HTERT RPE-1 (cell line): ENCODE results near the gene LIPT1.
"Not testable (repeated sequence)": the region's sequence is repeated elsewhere in the genome, so short reads cannot be mapped to it uniquely, and the experiment has no call there.

Experiments
- in situ Hi-C: fragments of 300-500 bp; cut with MboI; formaldehyde crosslinking; loops from 4 replicates; pipeline ENCODE4 v1.14.3; 2020; ENCODE audit warnings: low sequenced_read_pairs

LIPT1 gene

GRCh38 chr2:99171377-99172140, 16.8 kb downstream of the LIPT1 start:
- in situ Hi-C loops: no loop called here

GRCh38 chr2:99180755-99181623, 26.2 kb downstream of the LIPT1 start, which contains the start of the genes MITD1 and MRPL30:
TSS of gene MITD1 (minus strand) at chr2:99181058. CDS start at chr2:99180981, 77 bp downstream.
TSS of gene MRPL30 (plus strand) at chr2:99181184. CDS start at chr2:99186204, 5,020 bp downstream.
- in situ Hi-C loops: no loop called here

GRCh38 chr2:99181624-99182000, 26.8 kb downstream of the LIPT1 start:
- in situ Hi-C loops: no loop called here

DNA sequence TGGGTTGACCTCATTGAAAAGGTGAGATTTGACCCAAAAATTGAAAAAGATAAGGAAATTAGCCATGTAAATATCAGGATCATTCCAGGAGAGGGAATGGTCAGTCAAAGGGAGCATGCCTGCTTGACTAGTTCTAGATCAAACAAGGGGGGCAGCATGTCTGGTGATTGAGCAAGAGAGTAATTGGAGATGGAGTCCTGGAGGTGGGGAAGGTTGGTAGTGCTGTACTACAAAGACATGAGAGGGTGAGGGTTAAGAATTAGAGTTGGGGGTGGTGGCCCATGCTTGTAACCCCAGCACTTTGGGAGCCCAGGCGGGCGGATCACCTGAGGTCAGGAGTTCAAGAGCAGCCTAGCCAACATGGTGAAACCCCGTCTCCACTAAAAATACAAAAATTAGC, 28.3 kb downstream of the LIPT1 start:
- in situ Hi-C loops: no loop called here

DNA sequence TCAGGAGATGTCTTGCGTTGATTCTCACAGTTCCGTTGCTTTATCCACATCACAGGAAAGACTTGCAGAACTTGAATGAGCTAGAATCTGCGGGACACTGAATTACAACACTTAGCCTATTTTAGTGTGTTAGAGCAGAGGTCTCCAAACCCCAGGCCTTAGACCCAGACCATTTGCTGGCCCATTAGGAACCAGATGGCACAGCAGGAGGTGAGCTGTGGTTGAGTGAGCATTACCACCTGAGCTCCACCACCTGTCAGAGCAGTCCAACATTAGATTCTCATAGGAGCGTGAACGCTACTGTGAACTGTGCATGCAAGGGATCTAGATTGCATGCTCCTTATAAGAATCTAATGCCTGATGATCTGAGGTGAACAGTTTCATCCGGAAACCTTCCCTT, 30.0 kb downstream of the LIPT1 start:
- in situ Hi-C loops: no loop called here

DNA sequence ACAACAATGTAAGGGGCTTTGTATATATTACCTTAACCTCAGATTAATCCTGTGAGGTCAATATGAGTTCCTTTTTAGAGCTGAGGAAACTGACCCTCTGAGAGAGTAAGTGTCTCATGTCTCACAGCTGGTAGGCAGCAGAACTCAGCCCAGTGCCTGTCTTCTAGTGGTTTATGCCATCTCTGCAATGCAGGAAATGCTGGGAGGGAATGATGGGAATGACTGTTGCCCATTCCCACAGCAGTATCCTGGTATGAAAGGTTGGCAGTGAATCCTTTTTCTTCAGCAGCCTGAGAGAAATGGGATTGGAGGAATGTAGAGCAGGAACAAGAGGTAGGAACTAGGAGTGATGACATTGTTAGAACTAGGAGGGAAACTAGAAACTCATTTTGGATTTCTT, 32.2 kb downstream of the LIPT1 start:
- in situ Hi-C loops: no loop called here

DNA sequence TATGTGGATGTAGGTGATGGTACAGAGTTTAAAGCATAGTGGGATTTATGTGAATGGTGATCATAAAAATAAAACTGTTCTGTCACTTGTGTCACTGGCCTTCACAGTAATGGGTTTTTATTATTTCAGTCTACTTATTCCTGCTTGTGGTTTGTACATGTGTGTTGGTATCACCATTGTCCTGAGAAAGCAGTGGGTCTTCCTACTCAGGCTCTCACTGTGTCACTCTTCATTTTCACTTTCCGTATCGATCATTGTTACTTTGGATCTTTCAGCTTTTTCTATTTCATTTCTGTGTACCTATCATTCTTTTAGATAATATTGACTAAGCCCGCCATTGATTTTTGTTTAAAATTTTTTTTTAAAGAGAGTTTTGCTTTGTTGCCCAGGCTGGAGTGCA, 33.6 kb downstream of the LIPT1 start:
- in situ Hi-C loops: no loop called here

DNA sequence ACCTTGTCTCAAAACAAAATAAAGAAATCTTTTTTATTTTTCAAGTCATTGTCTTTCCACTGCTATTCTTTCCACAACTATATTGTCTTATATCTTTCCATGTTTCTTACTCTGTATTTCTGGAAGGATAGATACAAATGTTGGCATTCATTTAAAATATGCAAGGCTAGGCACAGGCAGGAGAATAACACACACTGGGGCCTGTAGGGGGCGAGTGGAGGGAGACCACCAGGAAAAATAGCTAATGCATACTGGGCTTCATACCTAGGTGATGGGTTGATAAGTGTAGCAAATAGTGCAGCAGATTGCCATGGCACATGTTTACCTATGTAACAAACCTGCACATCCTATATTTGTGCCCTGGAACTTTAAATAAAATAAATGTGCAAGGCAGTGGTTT, 35.8 kb downstream of the LIPT1 start:
- in situ Hi-C loops: no loop called here

DNA sequence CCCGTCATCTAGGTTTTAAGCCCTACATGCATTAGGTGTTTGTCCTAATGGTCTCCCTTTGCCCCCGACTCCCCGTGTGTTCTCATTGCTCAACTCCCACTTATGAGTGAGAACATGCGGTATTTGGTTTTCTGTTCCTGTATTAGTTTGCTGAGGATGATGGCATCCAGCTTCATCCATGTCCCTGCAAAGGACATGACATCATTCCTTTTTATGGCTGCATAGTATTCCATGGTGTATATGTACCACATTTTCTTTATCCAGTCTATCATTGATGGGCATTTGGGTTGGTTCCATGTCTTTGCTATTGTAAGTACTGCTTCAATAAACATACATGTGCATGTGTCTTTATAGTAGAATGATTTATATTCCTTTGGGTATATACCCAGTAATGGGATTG, 37.6 kb downstream of the LIPT1 start:
- in situ Hi-C loops: not testable (repeated sequence)

DNA sequence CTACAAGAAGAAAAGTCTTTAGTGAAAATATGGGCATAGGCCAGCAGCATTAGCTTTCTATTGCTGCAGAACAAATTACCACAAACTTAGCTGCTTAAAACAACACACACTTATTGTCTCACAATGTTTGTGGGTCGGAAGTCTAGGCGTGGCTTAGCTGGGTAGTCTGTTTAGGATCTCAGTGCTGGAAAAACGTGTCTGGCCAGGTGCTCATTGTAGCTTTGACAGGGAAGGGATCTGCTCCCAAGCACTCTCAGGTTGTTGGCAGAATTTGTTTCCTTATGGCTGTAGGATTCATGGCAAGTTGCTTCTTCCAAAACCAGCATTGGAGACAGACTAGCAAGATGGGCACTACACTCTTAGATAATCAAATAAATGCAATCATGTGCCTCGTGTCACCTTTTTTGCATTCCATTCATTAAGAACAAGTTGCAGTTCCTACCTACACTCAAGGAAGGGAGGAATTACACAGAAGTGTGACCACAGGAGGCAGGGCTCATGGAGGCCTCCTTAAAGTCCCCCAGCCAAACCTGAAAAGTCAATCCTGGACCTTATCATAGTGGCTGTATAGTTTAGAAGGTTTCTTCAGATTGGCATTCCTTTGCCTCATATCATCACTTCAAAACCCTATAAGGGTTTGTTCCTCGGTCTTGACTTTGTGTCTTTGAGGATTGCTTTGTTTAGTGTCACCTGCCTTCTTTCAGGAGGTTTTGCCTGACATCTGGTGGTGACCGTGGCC, 43.5 kb downstream of the LIPT1 start:
- in situ Hi-C loops: no loop called here

- in situ Hi-C loops: no loop called here
Observed at GRCh38 chr2:99200076-99200800, 45.5 kb downstream of the LIPT1 start.

GRCh38 chr2:99201959-99202678, 47.4 kb downstream of the LIPT1 start:
- in situ Hi-C loops: no loop called here

DNA sequence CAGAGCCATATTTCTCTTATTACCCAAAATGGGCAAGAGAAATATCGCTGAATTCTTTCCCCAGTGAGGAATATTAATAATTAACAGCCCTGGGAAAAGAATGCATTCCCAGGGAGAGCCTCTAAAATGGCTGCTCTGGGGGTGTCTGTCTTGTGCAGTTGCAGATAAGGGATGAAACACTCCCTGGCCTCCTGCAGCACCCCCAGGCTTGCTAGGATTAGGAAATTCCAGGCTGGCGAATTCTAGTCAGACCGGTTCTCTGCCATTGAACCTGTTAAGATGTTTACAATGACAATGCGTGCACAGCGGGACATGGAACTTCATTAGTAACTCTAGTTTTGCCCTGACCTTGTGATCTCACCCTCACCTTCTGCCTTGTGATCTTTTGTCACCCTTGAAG, 50.7 kb downstream of the LIPT1 start:
- in situ Hi-C loops: no loop called here
